Measurements from ENCODE around the gene TLK2.
"Not testable (repeated sequence)": the region's sequence is repeated elsewhere in the genome, so short reads cannot be mapped to it uniquely, and the experiment has no call there.

Gene TLK2

GRCh38 chr17:62605588-62605987, 127.0 kb downstream of the TLK2 start:
- no peak for DNase-seq

- peak; percentile 75 for DNase-seq
These were observed 132.7 kb downstream of the TLK2 start for GRCh38 chr17:62611292-62611691.

GRCh38 chr17:62611728-62612127, 133.1 kb downstream of the TLK2 start:
- DNase-seq, result peak; percentile 94

GRCh38 chr17:62612289-62612688, 133.7 kb downstream of the TLK2 start:
- not testable (repeated sequence) for DNase-seq

- DNase-seq, result peak; percentile 15
These were observed 134.5 kb downstream of the TLK2 start for GRCh38 chr17:62613095-62613494.

- DNase-seq, result no peak
These were observed 135.5 kb downstream of the TLK2 start for GRCh38 chr17:62614142-62614541.

- no peak for DNase-seq
These were observed 136.9 kb downstream of the TLK2 start for GRCh38 chr17:62615503-62615902.

GRCh38 chr17:62616993-62617893, 138.6 kb downstream of the TLK2 start:
- no peak for DNase-seq

- no peak for DNase-seq
These were observed 139.4 kb downstream of the TLK2 start for GRCh38 chr17:62617894-62618472.

GRCh38 chr17:62618647-62619416, 140.2 kb downstream of the TLK2 start:
- no peak for DNase-seq

GRCh38 chr17:62619417-62620155, 141.0 kb downstream of the TLK2 start:
- no peak for DNase-seq

GRCh38 chr17:62621223-62621622, 142.6 kb downstream of the TLK2 start:
- no peak for DNase-seq

- peak; percentile 35 for DNase-seq
These were observed 146.7 kb downstream of the TLK2 start for GRCh38 chr17:62625184-62625869.

- DNase-seq, result no peak
These were observed 147.2 kb downstream of the TLK2 start for GRCh38 chr17:62625870-62626200.

- DNase-seq, result peak; percentile 80
These were observed 148.1 kb downstream of the TLK2 start for GRCh38 chr17:62626719-62627218.

GRCh38 chr17:62627219-62627903, 148.7 kb downstream of the TLK2 start, which contains the start of gene MRC2:
MRC2 (plus strand) TSS chr17:62627670; CDS start chr17:62627803, 133 bp downstream.
- DNase-seq, result peak; percentile 54

- peak; percentile 44 for DNase-seq
These were observed 149.4 kb downstream of the TLK2 start for GRCh38 chr17:62627904-62628633.

- no peak for DNase-seq
These were observed 150.4 kb downstream of the TLK2 start for GRCh38 chr17:62628831-62629555.

GRCh38 chr17:62629556-62630364, 151.1 kb downstream of the TLK2 start:
- no peak for DNase-seq

Data from inflammatory macrophage treated with lipopolysaccharide for 4 hours (primary cell).